ENCODE data around the gene TGM2. TPM values are rescaled to one million over a fixed set of nuclear protein-coding genes. Genes with fewer than 3 reads are reported as not detected.

TGM2 gene
- total RNA-seq, 1 experiment from 2014 or later: 1.5 TPM

GRCh38 chr20:38139156-38139912 lies 25.7 kb downstream of the TGM2 start:
- ChIA-PET POLR2A (interaction anchor here (0.9 to 1.6 kb wide), 3 partner anchors 14 to 57 kb away, joined by 3 to 4 read pairs (median 3); no protein-coding TSS in a partner anchor), CTCF (interaction anchor here (0.7 to 2.0 kb wide), 4 partner anchors 16 to 82 kb away, joined by 3 to 7 read pairs (median 3); no protein-coding TSS in a partner anchor)
- no TSS peak for BruUV-seq (replicated peaks)
- intact Hi-C loops (cut with micrococcal nuclease): no loop called here
- DNase-seq (ENCODE audit: unreplicated experiment): no peak
- Mint-ChIP-seq H3K27me3 (ENCODE audit: insufficient read depth, unreplicated experiment) (no peaks in the 10 kb centered on the region), H3K27ac (ENCODE audit: low read depth, unreplicated experiment) (no peak overlapping the region), H3K4me1 (ENCODE audit: insufficient read depth, unreplicated experiment) (peaks cover 31% of the 10 kb centered on the region), H3K4me3 (ENCODE audit: unreplicated experiment) (no peak overlapping the region), H3K9me3 (ENCODE audit: unreplicated experiment) (no peaks in the 10 kb centered on the region), H3K36me3 (ENCODE audit: insufficient read depth, unreplicated experiment) (no peaks in the 10 kb centered on the region)
- TF ChIP-seq, protein P1, sequence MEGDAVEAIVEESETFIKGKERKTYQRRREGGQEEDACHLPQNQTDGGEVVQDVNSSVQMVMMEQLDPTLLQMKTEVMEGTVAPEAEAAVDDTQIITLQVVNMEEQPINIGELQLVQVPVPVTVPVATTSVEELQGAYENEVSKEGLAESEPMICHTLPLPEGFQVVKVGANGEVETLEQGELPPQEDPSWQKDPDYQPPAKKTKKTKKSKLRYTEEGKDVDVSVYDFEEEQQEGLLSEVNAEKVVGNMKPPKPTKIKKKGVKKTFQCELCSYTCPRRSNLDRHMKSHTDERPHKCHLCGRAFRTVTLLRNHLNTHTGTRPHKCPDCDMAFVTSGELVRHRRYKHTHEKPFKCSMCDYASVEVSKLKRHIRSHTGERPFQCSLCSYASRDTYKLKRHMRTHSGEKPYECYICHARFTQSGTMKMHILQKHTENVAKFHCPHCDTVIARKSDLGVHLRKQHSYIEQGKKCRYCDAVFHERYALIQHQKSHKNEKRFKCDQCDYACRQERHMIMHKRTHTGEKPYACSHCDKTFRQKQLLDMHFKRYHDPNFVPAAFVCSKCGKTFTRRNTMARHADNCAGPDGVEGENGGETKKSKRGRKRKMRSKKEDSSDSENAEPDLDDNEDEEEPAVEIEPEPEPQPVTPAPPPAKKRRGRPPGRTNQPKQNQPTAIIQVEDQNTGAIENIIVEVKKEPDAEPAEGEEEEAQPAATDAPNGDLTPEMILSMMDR (IDR thresholded peaks at IDR 0.05; ENCODE audit: unreplicated experiment): no peak

DNA sequence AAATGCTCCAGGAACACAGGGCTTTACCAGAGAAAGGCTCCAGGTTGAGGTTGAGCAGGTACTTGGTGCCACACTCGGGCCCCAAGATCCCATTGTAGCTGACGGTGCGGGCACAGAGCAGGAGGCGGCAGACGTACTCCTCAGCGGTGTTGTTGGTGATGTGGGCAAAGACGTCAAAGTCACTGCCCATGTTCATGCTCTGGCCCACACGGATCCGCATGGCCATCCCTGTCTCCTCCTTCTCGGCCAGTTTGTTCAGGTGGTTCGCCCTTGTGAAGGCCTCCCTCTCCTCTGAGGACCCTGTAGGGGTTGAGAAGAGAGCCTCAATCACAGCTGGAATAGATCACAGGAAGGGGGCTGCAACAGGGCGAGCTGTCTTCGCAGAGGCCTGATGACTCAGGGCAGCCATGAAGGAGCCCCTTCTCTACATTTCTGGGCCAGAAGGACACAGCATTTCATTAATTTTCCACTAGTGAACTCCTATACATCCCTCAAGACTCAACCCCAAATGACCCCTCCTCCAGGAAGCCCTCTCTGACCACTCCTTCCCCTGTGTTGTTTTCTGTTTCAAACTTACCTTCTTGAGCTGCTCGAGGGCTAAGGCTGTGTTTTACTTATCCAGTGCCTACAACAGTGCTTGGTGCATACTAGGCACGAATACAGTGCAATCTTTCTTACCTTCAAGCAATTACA lies 26.8 kb downstream of the TGM2 start:
- Mint-ChIP-seq H3K4me1 (ENCODE audit: insufficient read depth, unreplicated experiment) (peaks cover 21% of the 10 kb centered on the region), H3K27ac (ENCODE audit: low read depth, unreplicated experiment) (no peak overlapping the region), H3K27me3 (ENCODE audit: insufficient read depth, unreplicated experiment) (no peaks in the 10 kb centered on the region)

DNA sequence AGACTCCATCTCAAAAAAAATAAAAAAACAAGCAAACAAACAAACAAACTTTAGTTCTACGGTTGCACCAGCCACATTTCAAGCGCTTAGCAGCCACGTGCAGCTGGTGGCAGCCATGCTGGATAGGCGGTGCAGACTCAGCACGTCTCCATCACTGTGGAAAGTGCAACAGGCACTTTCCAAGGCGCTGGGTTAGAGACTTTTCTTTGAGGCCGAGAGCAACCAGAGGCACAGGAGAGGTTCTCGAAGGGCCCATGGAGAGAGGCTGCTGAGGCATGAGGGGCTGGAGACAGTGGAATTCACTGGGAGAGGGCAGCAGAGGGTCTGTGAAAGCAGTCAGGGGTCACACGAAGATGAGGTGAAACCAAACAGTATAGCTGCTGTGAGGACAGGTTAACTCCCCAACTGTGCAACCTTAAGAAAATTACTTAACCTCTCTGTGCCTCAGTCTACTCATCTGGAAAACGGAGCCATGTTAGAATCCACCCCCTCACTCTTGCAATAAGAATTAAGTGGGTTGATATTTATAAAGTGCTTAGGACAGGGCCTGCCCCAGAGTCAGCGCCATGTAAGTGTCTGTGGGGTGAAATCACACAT lies 27.5 kb downstream of the TGM2 start:
- peaks cover 14% of the 10 kb centered on the region for H3K4me1 Mint-ChIP-seq (ENCODE audit: insufficient read depth, unreplicated experiment)
- H3K27ac Mint-ChIP-seq (ENCODE audit: low read depth, unreplicated experiment): no peak overlapping the region
- no peaks in the 10 kb centered on the region for H3K36me3 Mint-ChIP-seq (ENCODE audit: insufficient read depth, unreplicated experiment)
- DNase-seq (ENCODE audit: unreplicated experiment): no peak
- intact Hi-C loops (cut with micrococcal nuclease): no loop called here
- H3K9me3 Mint-ChIP-seq (ENCODE audit: unreplicated experiment): no peaks in the 10 kb centered on the region
- H3K4me3 Mint-ChIP-seq (ENCODE audit: unreplicated experiment): no peak overlapping the region
- POLR2A ChIA-PET: no interaction called here
- TF ChIP-seq, protein P1 (IDR thresholded peaks at IDR 0.05; ENCODE audit: unreplicated experiment): no peak
- H3K27me3 Mint-ChIP-seq (ENCODE audit: insufficient read depth, unreplicated experiment): no peaks in the 10 kb centered on the region
- CTCF ChIA-PET: interaction anchor here (0.6 to 0.7 kb wide), 2 partner anchors 54 to 63 kb away, joined by 3 read pairs; no protein-coding TSS in a partner anchor
- no TSS peak for BruUV-seq (replicated peaks)

More for the DNA sequence above, 26.8 kb downstream of the TGM2 start:
- Mint-ChIP-seq H3K36me3 (ENCODE audit: insufficient read depth, unreplicated experiment) (no peaks in the 10 kb centered on the region), H3K4me3 (ENCODE audit: unreplicated experiment) (no peak overlapping the region), H3K9me3 (ENCODE audit: unreplicated experiment) (no peaks in the 10 kb centered on the region)
- no peak for DNase-seq (ENCODE audit: unreplicated experiment)
- BruUV-seq (replicated peaks): no TSS peak
- TF ChIP-seq, protein P1 (IDR thresholded peaks at IDR 0.05; ENCODE audit: unreplicated experiment): no peak
- ChIA-PET POLR2A (no interaction called here), CTCF (interaction anchor here (0.6 to 1.0 kb wide), 3 partner anchors 26 to 83 kb away, joined by 3 to 5 read pairs (median 3); no protein-coding TSS in a partner anchor)
- intact Hi-C loops (cut with micrococcal nuclease): no loop called here

Data from MCF 10A (cell line).